Adrenal gland (tissue), 12 donors: Measurements from ENCODE around the gene MAGIX. TPM values are rescaled to one million over a fixed set of nuclear protein-coding genes. Genes with fewer than 3 reads are reported as not detected.

Experiments used
- DNase-seq, 7 donors: peaks; one replicate each; pipeline ENCODE4 v3.0.0-alpha.2; 2019 to 2020
- H3K27ac ChIP-seq, 5 donors: fragments of 200-600 bp; sonication (generic) in 4 of 5; 1 replicate in 3 of 5; 2 replicates in 2 of 5; pipeline versions ENCODE4 v1.5.1 to v1.8.0; 2016 to 2020; ENCODE audit warnings: mild to moderate bottlenecking in 1 of 5
- H3K27me3 ChIP-seq: fragments of 200-600 bp; 2 replicates; pipeline ENCODE4 v1.8.0; 2021
- H3K36me3 ChIP-seq, 2 donors: fragments of 200-600 bp; replicated peaks in 1 of 2; 1 replicate in 1 of 2; 2 replicates in 1 of 2; pipeline versions ENCODE4 v1.5.1 to v1.8.0; 2018 to 2022
- H3K4me1 ChIP-seq, 2 donors: fragments of 200-600 bp; replicated peaks in 1 of 2; 1 replicate in 1 of 2; 2 replicates in 1 of 2; pipeline versions ENCODE4 v1.5.1 to v1.8.0; 2018 to 2021
- H3K4me3 ChIP-seq, 4 donors: fragments of 200-600 bp; sonication (generic) in 3 of 4; one replicate each; pipeline ENCODE4 v1.5.1; 2016 to 2018
- H3K9me3 ChIP-seq, 3 donors: fragments of 200-600 bp; sonication (generic) in 1 of 3; replicated peaks in 1 of 3; 1 replicate in 2 of 3; 2 replicates in 1 of 3; pipeline versions ENCODE4 v1.5.1 to v1.8.0; 2016 to 2021
- POLR2A ChIP-seq, 2 donors: fragments of 450-650 bp; IDR thresholded peaks; one replicate each; pipeline ENCODE4 v1.6.1; 2017; ENCODE audit warnings: antibody characterized with exemption in 2 of 2, mild to moderate bottlenecking in 2 of 2, moderate library complexity in 1 of 2
- WGBS, 4 donors: extraction: QIAGEN DNeasy Blood & Tissue Kit in 2 of 4; methylation state at CpG; one replicate each; pipeline versions ENCODE4 v1.1.5 to v1.1.7; 2013 to 2017; 5-methylcytosine and 5-hydroxymethylcytosine counted together
- intact Hi-C, 2 donors: fragments of 100-400 bp; cut with DNase I; formaldehyde crosslinking; loops; one replicate each; pipeline versions ENCODE4 v1.14.1 to v1.15.0; 2022 to 2023
- polyA plus RNA-seq, 3 donors: library from polyadenylated mRNA; stranded (reverse); fragments of 200-250 nt in 2 of 3; fragments of 350-450 nt in 1 of 3; fragmentation: Illumina TruSeq in 1 of 3; extraction: RNeasy Lipid Tissue Mini Kit (QIAGEN cat#74804) in 1 of 3; gene quantifications; one replicate each; pipeline ENCODE4 v1.2.3, GENCODE V29; 2013 to 2014
- total RNA-seq, 9 donors: library from RNA; depleted of rRNA in 4 of 9; stranded (reverse); fragments of >200 nt in 4 of 9; fragments of 120-200 nt in 1 of 9; fragmentation: NEBNext Ultra II Directional in 1 of 9; extraction: Animal tissue kit (Norgen Biotek cat#: 25700) in 1 of 9; gene quantifications; one replicate each; pipeline versions ENCODE4 v1.1.0 to v1.2.4, GENCODE V29; 2013 to 2023
- TF ChIP-seq, protein P1 (sequence below), 6 experiments: fragments of 450-650 bp in 4 of 6; fragments of 200-600 bp in 2 of 6; sonication (generic) in 1 of 6; IDR thresholded peaks; 1 replicate in 5 of 6; 2 replicates in 1 of 6; pipeline versions ENCODE4 v1.5.1 to v1.8.0; 2016 to 2021; ENCODE audit warnings: antibody characterized with exemption in 6 of 6, mild to moderate bottlenecking in 2 of 6, moderate library complexity in 1 of 6
- donor health status: healthy with polysubstance abuse.
- donor health status: Bipolar disorder and iron deficiency.
- donor health status: DM: yes; HTN: yes; CAD: no.
- donor health status: DM: no; HTN: no; CAD: no.
- donor health status: DM: no; HTN: no; CAD: no.
- donor health status: DM: yes; HTN: yes; CAD: no.

The MAGIX gene
- total and polyA plus RNA-seq, 12 donors, result 0.59 to 16.2 (median 3.2) TPM

DNA sequence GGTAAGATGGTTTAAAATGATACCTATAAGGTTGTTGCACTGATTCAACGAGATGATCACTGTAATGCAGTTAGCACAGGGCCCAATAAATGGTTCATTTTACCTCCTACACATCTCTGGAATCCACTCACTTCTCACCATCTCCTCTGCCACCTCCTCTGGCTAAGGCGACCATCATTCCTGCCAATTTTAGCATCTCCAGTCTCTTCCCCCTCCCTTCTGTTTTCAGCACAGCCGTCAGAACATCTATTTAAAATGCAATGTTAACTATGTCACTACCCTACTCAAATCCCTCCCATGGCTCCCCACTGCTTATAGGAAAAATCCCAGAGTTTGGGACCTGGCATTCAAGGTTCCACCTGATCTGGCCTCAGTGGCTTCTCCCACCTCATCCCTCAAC is 41.0 kb downstream of the MAGIX start:
- TF ChIP-seq, protein P1, sequence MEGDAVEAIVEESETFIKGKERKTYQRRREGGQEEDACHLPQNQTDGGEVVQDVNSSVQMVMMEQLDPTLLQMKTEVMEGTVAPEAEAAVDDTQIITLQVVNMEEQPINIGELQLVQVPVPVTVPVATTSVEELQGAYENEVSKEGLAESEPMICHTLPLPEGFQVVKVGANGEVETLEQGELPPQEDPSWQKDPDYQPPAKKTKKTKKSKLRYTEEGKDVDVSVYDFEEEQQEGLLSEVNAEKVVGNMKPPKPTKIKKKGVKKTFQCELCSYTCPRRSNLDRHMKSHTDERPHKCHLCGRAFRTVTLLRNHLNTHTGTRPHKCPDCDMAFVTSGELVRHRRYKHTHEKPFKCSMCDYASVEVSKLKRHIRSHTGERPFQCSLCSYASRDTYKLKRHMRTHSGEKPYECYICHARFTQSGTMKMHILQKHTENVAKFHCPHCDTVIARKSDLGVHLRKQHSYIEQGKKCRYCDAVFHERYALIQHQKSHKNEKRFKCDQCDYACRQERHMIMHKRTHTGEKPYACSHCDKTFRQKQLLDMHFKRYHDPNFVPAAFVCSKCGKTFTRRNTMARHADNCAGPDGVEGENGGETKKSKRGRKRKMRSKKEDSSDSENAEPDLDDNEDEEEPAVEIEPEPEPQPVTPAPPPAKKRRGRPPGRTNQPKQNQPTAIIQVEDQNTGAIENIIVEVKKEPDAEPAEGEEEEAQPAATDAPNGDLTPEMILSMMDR (IDR thresholded peaks at IDR 0.05), result no peak
- no peak for TF ChIP-seq POLR2A (IDR thresholded peaks at IDR 0.05)

DNA sequence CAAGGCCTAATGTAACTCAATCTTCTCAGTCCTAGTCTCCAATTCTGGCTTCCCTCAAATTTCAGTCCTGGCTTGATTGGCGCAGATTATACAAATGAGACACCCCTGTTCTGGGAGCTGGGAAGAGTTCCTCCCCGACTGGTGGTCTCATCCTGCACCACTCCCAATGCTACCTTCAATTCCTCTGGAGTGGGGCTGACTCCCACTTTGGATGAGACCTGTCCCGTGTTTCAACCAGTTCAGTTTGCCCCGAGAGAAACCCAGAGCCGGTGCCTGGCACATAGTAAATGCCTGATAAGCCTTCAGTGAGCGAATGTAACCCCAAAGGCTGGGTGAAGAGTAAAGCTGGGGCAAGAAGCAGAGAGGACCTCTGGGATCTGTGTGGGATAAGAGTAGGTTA is 41.5 kb downstream of the MAGIX start:
- no peak for DNase-seq
- intact Hi-C loops, result no loop called here
- no peaks in the 10 kb centered on the region for H3K9me3 ChIP-seq
- no peak overlapping the region for H3K4me3 ChIP-seq
- H3K27ac ChIP-seq, result no peak overlapping the region
- peaks cover 6% of the 10 kb centered on the region for H3K27me3 ChIP-seq
- no peaks in the 10 kb centered on the region for H3K4me1 ChIP-seq
- H3K36me3 ChIP-seq, result no peaks in the 10 kb centered on the region
- 81 to 92% (median 87%) methylated on average over 2 to 6 of the region's 6 CpGs for WGBS, 4 donors
- TF ChIP-seq, protein P1 (IDR thresholded peaks at IDR 0.05), result no peak
- TF ChIP-seq POLR2A (IDR thresholded peaks at IDR 0.05), result no peak

More for the DNA sequence above, 41.0 kb downstream of the MAGIX start:
- WGBS, 4 donors, result 67 to 80% (median 73%) methylated on average over 3 of the region's 3 CpGs
- DNase-seq, result no peak
- Histone ChIP-seq H3K4me3 (no peak overlapping the region), H3K27ac (no peak overlapping the region), H3K4me1 (no peaks in the 10 kb centered on the region), H3K36me3 (no peaks in the 10 kb centered on the region), H3K9me3 (no peaks in the 10 kb centered on the region), H3K27me3 (peaks cover 6% of the 10 kb centered on the region)
- intact Hi-C loops, result no loop called here

DNA sequence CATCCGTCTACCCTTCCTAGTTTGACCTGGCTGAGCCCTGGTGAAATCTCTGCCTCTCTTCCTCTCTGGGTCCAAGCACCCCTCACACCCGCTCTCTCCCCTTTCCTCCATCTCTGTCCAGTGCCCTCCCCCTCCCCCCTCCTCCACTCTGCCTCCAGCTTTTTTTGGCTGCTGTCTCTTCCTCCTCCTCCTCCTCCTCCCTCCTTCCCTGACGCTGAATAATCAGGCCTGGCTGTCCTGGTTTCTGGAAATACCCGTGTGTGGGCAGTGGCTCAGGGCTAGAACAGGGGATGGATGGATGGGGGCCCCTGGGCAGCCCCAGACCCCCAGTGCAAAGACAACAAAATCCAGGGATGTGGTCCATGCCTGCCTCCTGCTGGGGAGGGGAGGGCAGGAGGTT is 42.2 kb downstream of the MAGIX start:
- Histone ChIP-seq H3K9me3 (no peaks in the 10 kb centered on the region), H3K27me3 (peaks cover 6% of the 10 kb centered on the region), H3K4me1 (no peaks in the 10 kb centered on the region), H3K36me3 (no peaks in the 10 kb centered on the region), H3K27ac (no peak overlapping the region), H3K4me3 (no peak overlapping the region)
- no peak for DNase-seq
- TF ChIP-seq, protein P1 (IDR thresholded peaks at IDR 0.05), result no peak
- TF ChIP-seq POLR2A (IDR thresholded peaks at IDR 0.05), result no peak
- 40 to 59% (median 48%) methylated on average over 3 to 4 of the region's 4 CpGs for WGBS, 4 donors
- intact Hi-C loops, result no loop called here

DNA sequence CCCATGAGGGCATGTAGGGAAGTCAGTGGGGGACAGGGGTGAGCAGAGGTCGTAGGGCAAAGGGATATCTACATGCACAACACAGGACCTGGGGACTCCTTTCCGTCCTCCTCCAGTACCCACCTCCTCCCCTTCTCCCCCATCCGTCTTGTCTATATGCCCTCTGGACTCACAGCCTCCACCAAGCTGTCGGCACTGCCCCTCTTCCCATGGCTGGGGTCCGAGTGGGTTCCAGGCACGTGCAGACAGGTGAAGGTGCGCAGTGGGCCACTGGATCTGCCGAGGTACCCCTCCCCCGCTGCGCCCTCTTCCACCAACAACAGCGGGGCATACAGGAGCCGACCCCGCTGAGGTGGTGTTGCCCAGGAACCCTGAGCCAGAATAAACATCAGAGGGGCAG is 42.9 kb downstream of the MAGIX start:
- Histone ChIP-seq H3K36me3 (no peaks in the 10 kb centered on the region), H3K27ac (no peak overlapping the region), H3K4me1 (no peaks in the 10 kb centered on the region), H3K27me3 (peaks cover 6% of the 10 kb centered on the region), H3K9me3 (no peaks in the 10 kb centered on the region), H3K4me3 (no peak overlapping the region)
- intact Hi-C loops, result no loop called here
- 66 to 82% (median 77%) methylated on average over 2 to 13 of the region's 13 CpGs for WGBS, 4 donors
- DNase-seq, result no peak
- TF ChIP-seq, protein P1 (IDR thresholded peaks at IDR 0.05), result no peak
- TF ChIP-seq POLR2A (IDR thresholded peaks at IDR 0.05), result no peak
